ENCODE data around the gene MIS18A.

DNA sequence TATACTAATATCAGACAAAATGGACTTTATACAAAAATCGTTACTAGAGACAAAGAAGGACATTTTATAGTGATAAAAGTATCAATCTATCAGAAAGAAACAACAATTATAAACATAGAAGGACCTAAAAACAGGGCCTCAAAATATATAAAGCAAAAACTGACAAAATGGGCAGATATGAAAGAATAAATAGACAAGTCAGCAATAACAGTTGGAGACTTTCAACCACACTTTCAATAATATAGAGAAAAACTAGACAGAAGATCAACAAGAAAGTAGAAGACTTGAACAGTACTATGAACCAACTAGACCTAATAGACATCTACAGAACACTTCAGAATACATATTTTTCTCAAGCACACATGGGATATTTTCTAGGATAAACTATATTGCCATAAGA is 52.4 kb downstream of the MIS18A start:
- TF ChIP-seq, protein P1, sequence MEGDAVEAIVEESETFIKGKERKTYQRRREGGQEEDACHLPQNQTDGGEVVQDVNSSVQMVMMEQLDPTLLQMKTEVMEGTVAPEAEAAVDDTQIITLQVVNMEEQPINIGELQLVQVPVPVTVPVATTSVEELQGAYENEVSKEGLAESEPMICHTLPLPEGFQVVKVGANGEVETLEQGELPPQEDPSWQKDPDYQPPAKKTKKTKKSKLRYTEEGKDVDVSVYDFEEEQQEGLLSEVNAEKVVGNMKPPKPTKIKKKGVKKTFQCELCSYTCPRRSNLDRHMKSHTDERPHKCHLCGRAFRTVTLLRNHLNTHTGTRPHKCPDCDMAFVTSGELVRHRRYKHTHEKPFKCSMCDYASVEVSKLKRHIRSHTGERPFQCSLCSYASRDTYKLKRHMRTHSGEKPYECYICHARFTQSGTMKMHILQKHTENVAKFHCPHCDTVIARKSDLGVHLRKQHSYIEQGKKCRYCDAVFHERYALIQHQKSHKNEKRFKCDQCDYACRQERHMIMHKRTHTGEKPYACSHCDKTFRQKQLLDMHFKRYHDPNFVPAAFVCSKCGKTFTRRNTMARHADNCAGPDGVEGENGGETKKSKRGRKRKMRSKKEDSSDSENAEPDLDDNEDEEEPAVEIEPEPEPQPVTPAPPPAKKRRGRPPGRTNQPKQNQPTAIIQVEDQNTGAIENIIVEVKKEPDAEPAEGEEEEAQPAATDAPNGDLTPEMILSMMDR (IDR thresholded peaks at IDR 0.05) = no peak
- no peak for TF ChIP-seq POLR2A (IDR thresholded peaks at IDR 0.05)
